HG03045 (cell line): Measurements from ENCODE around the gene KNG1.

ENCODE experiments used
- ATAC-seq: cut with Tn5 transposase; IDR thresholded peaks from one replicate; pipeline ENCODE4 v1.9.1; 2021; ENCODE audit warnings: mild to moderate bottlenecking, moderate library complexity; ENCODE audit not compliant: unreplicated experiment

KNG1 gene

DNA sequence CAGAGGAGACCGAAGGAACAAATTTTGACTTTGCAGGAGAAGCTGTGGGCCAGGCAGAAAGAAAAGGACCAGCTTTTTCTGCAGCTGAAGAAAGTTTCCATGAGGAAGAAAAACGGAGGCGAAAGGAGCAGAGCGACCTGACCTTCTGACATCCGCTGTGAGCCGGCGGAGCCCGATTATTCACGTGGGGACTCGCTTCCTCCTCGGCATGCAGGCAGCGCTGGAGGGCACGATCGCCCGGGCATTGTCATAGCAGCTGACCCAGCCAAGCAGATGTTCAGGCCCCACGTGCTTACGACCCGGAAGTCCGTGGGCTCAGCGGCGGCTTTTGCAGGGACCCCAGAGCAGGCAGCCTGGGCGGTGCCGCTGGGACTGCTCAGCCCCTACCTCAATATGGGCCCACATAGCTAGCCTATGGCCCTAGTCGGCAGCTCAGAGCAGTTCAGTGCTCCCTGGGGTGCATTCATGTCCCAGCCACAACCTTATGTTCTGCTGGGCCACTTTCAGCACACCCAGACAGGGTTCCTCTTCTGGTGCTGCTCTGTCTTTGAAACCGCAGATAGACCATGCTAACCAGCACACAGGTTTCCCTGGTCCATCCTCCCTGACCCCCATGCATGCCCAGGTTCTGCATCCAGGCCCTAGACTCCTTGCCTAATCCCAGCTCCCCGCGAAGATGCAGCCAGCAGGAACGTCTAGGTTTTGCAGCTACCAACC, 55.7 kb downstream of the KNG1 start:
- ATAC-seq: peak; percentile 89

DNA sequence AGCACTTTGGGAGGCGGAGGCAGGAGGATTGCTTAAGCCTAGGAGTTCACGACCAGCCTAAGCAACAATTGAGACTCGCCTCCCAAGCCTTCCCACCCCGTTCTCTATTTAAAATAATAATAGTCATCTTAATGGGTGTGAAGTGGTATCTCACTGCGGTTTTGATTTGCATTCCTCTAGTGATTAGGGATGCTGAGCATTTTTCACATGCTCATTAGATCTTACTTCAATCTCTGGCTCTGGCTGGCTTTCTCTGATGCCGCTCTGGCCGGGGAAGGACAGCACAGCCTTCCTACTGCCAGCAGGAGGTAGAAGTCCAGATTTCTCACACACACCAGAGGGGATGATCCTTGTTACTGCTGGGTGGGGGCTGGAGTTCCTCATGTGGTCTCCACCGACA, 58.8 kb downstream of the KNG1 start:
- no peak for ATAC-seq

DNA sequence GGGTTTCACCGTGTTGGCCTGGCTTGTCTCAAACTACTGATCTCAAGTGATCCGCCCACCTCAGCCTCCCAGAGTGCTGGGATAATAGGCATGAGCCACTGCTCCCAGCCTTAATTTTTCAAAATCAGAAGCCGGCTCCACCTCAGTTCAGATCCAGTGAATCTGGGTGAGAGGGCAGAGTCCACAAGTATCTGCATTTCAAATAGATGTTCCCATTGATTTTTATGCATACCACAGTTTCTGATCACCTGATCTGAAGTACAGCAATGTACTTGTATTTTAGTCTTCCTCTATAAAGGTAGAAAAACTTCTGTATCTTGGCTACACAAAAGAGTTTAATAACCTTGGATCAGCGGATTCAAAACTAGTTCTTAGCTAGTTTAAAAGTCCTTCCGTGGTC, 62.0 kb downstream of the KNG1 start:
- no peak for ATAC-seq

DNA sequence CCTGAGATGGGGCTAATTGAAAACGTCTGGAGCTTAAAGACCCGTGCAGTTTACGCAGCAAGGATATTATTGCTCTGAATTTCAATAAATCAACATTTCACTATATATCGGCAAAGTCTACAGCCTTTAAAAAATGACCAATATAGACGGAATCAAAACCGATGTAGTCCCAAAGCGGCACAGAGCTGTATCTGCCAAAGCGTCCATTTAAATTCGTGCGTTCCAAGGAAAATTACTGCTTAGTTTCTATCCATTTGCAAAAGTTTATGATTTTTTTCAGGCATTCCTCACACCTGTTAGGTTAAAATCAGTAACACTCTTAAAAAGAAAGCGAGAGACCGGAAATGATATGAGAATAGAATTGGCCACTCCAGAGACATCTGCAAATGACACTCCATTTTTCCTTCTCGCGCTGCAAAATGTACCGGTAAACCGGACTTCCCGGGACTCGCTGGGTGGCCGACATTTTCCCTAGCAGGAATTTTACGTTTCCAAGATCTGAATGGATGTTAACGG, 65.4 kb downstream of the KNG1 start:
- ATAC-seq: peak; percentile 11

DNA sequence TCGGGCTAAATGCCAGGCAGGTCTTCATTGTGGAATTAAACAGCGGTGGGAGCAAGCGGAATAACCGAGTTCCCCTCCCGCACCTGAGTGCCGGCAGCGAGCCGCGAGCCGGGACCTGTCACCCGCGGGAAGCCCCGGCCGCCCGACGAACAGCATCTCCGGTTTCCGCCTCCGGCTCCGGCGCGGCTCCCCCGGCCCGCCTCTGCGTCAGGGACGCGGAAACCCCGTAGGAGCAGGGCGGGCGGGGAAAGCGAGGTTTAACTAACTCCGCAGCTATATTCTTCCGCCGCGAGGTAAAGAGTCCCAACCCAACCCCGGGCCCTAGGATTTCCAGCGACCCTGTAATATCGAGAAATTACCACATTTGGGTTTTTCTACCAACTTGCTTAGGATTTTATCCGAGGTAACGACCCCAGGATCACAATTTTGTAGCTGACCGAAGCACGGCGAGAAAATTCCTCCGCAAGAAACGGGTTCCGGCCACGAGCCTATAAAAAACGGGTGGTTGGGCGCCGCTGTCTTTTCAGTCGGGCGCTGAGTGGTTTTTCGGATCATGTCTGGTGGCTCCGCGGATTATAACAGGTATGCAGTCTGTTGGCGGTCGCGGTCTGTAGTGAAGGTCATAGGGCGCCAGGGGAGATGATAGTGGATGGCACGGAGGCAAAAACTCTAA, 66.0 kb downstream of the KNG1 start, which contains the start of gene EIF4A2:
Gene EIF4A2, plus strand, starts transcription at position 520 of the 673 bp plus-strand sequence. Its CDS starts 34 bp downstream, at position 554.
- peak; percentile 62 for ATAC-seq

DNA sequence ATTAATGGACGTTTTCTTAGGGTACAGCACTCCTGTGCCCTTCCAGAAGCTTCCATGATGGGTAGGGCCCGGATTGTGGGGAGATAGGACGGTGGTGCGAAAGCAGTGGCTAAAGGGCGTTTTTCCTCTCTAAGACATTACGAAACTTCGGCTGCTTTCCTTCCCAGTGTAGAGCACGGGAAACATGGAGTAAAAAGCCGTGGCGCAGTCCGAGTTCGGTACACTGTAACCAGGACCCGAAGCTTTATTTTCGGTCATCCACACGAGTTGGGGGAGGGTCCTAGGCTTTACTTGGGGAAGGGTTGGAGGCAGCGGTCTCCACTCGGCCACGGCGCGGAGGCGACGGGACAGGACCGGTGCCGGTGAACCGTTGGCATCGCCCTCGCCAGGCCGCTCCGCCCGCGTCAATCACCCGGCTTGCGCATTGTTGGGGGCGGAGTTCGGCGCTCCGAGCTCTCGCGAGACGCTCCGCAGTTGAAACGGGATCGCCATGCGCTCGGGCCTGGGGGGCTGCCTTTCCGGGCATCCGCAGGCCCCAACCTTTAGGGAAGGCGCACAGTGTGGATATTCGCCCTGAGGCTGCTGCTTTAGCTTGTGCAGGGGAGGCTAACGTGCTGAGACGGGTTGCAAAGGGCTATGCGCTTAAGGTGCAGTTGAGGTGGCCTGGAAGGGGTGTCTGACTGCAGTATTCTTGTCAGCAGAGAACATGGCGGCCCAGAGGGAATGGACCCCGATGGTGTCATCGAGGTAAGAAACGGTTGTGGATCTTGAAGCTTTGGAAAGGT, 66.8 kb downstream of the KNG1 start:
- peak; percentile 65 for ATAC-seq

- no peak for ATAC-seq
Measured at GRCh38 chr3:186784820-186785494, 67.8 kb downstream of the KNG1 start.

DNA sequence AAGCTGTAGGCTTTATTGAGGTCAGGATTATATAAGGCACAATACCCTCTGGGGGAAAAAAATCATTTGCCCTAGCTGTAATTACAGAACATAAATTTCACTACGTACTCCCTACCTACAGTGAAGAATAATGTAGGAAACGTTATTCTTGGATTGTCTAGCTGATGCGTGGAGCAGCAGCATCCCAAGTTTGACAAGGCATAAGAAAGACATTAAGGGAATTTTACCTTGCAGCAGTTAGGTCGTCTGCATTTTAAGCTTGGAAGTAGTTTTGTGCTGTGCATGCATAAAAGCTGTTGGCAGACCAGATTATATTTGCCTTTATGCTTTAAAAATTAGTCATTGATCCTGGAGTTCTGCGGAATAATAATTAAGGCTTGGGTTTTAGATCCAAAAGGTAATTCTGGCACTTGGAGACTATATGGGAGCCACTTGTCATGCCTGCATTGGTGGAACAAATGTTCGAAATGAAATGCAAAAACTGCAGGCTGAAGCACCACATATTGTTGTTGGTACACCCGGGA, 68.4 kb downstream of the KNG1 start:
- no peak for ATAC-seq

DNA sequence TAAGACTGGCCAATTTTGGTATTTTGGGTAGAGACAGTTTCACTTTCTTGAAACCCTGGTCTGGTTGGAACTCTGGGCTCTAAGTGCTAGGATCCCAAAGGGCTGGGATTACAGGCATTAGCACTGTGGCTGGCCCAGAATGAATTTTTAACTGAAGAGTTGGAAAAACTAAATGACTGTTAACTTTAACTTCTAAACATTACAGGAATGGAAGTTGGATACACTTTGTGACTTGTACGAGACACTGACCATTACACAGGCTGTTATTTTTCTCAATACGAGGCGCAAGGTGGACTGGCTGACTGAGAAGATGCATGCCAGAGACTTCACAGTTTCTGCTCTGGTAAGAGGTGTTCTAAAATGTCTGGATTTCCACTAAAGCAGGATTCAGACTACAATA, 69.8 kb downstream of the KNG1 start:
- no peak for ATAC-seq

DNA sequence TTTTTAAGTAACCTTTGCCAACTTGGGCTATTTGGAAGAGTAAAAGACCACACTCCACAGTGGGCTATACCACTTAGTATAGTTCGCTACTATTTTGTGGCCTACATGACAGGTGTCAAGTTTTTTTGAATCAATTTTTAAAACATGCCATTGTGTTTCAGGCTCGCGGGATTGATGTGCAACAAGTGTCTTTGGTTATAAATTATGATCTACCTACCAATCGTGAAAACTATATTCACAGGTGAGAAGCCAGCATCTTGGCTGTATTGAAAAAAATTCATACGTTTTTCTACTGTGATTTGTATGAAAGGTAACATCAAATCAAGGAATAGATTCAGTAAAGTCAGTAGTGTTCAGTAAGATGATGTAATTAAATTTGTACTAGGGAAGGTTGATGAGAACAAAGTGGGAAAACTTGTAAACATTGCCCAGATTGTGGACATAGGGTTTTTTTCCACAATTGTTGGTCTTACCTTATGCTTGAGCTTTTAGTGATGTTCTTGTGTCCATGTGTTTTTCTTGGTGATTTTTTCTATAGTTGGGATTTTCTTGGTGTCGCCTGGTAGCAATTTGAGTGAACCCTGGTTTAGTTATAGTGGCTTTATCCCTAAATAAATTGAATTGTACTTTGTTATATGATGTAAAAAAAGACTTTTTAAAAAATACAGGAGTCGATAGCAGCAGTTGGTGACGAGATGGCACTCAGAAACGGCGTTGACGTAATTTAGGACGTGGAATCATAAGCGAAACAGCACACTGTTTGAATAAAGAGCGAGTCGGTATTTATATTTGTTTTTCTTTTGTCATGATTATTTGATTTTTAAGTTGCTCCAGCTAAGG, 70.7 kb downstream of the KNG1 start:
- ATAC-seq: no peak

DNA sequence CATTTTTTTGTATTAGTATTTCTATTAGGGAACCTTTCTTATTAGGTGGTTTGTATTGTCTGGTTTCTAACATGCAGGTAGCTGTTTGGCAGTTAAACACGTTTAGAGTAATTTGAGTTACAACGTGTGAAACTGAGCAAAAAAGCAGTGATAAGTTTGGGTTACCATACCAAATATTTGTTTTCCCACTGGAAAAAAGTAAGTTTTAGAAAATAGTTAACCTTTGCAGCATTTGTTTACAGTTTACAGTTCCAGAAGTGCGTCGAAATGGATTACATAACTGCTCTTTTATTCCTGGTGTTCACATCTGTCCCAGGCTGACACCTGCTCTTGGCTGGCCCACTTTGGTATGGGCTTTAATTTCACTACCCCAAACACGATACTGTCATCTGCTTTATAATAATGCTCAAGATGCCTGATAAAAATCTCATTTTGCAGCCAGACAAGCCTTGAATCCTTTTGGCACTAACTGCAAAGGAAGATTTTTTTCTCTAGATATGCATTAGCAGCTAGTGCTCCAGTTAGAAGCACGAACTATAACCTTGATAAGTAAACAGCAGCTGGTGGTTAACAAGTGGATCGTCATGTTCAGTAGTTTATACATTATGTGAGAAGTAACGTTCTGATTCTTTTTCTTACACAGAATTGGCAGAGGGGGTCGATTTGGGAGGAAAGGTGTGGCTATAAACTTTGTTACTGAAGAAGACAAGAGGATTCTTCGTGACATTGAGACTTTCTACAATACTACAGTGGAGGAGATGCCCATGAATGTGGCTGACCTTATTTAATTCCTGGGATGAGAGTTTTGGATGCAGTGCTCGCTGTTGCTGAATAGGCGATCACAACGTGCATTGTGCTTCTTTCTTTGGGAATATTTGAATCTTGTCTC, 71.6 kb downstream of the KNG1 start:
- no peak for ATAC-seq

DNA sequence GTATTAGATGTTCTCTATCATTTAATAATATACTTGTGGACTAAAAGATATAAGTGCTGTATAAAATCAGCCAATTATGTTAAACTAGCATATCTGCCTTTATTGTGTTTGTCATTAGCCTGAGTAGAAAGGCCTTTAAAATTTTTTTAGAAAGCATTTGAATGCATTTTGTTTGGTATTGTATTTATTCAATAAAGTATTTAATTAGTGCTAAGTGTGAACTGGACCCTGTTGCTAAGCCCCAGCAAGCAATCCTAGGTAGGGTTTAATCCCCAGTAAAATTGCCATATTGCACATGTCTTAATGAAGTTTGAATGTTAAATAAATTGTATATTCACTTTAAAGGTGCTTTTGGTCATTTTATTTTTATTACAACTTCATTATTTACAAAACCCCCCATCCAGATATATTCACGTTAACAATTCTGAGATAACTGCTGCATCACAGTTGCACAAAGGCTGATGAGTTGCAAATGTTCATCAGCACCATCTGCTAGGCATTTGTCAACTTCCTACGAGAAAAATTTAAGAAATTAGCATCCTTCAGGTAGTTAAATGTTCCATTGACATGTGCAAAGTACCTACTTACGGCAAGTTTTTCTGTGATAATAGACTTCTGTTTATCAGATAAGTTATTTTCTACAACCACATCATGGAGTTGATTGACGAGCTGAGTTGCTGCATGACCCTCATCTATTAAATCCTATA, 72.5 kb downstream of the KNG1 start:
- no peak for ATAC-seq

- no peak for ATAC-seq
Measured at GRCh38 chr3:186790261-186790981, 73.3 kb downstream of the KNG1 start.
